AG04450 (cell line): Measurements from ENCODE around the gene ZNF443. TPM values are rescaled to one million over a fixed set of nuclear protein-coding genes. Genes with fewer than 3 reads are reported as not detected.
"Not testable (repeated sequence)": the region's sequence is repeated elsewhere in the genome, so short reads cannot be mapped to it uniquely, and the experiment has no call there.

Experiments
- CTCF ChIA-PET: fragments of 300-600, 350-600 bp; formaldehyde crosslinking; extraction: SDS; loops from one replicate; lab custom pipeline; 2022; ENCODE audit warnings: antibody characterized with exemption, inconsistent platforms; lab: Charles Lee
- POLR2A ChIA-PET: fragments of 350-600 bp; formaldehyde crosslinking; extraction: SDS; loops from one replicate; lab custom pipeline; 2021; ENCODE audit warnings: antibody characterized with exemption, inconsistent platforms; lab: Yijun Ruan, JAX
- DNase-seq: peaks from one replicate; pipeline ENCODE4 v3.0.0-alpha.2; 2011; ENCODE audit warnings: low read depth, low spot score
- H3K27ac ChIP-seq: one replicate; pipeline ENCODE4 v1.5.1; 2012; ENCODE audit warnings: low read depth, low read length, control low read depth
- H3K27me3 ChIP-seq: one replicate; pipeline ENCODE4 v1.6.0; 2012; ENCODE audit warnings: low read length; ENCODE audit not compliant: control insufficient read depth, insufficient read depth
- H3K4me3 ChIP-seq: 2 replicates; pipeline ENCODE4 v1.5.1; 2011; ENCODE audit warnings: mild to moderate bottlenecking, low read depth, low read length, control low read depth
- H3K9me3 ChIP-seq: 2 replicates; pipeline ENCODE4 v1.5.1; 2012; ENCODE audit warnings: low read length; ENCODE audit not compliant: control insufficient read depth, insufficient read depth
- CTCF ChIP-seq: IDR thresholded peaks from 2 replicates; pipeline ENCODE4 v1.5.1; 2011; ENCODE audit warnings: low read depth, low read length, control low read depth, inconsistent platforms
- polyA plus RNA-seq: library from polyadenylated mRNA; depleted of rRNA; stranded (reverse); fragments of >200 nt; gene quantifications from 2 replicates; pipeline ENCODE4 v1.2.3, GENCODE V29; 2011

ZNF443 gene
- polyA plus RNA-seq, 1 experiment, result 1.7 TPM

GRCh38 chr19:12430726-12431299 lies 10.0 kb downstream of the ZNF443 start:
- H3K27ac ChIP-seq, H3K9me3 ChIP-seq, POLR2A ChIA-PET, DNase-seq, CTCF ChIA-PET, H3K27me3 ChIP-seq, H3K4me3 ChIP-seq: not testable (repeated sequence)

- CTCF ChIA-PET, result no interaction called here
- Histone ChIP-seq H3K9me3 (peaks cover 11% of the 10 kb centered on the region), H3K27ac (no peak overlapping the region), H3K27me3 (no peaks in the 10 kb centered on the region), H3K4me3 (no peak overlapping the region)
- no peak for TF ChIP-seq CTCF
- POLR2A ChIA-PET, result no interaction called here
- DNase-seq, result no peak
Measured at GRCh38 chr19:12425888-12426274, 14.9 kb downstream of the ZNF443 start.

DNA sequence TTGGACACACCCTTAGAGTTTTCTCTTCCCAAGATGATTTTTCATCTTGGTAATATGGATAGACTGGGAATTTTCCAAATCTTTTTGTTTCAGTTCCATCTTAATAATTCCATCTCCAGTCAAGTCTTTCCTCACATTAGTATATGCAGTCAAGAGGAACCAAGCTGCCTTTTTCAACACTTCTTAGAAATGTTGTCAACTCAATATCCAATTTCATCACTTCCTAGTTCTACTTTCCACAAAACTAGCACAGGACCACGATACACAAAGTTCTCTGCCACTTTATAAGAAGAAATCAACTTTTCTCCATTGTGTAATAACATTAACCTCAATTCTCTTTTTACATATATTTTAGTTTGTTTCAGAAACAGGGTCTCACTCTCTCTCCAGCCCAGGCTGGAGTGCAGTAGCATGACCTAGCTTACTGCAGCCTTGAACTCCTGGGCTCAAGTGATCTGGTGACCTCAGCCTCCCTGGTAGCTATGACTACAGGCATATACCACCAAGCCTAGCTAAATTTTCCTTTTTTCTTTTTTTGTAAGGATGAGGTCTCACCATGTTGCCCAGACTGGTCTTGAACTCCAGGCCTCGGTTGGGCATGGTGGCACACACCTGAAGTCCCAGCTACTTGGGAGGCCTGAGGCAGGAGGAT lies 15.5 kb downstream of the ZNF443 start:
- CTCF ChIA-PET, result no interaction called here
- POLR2A ChIA-PET, result no interaction called here

GRCh38 chr19:12417273-12417672 lies 23.5 kb downstream of the ZNF443 start:
- H3K27me3 ChIP-seq, H3K27ac ChIP-seq, POLR2A ChIA-PET, DNase-seq, CTCF ChIA-PET, H3K4me3 ChIP-seq: not testable (repeated sequence)
- peaks cover 11% of the 10 kb centered on the region for H3K9me3 ChIP-seq

More for the DNA sequence above, 15.5 kb downstream of the ZNF443 start:
- TF ChIP-seq CTCF, result no peak
- Histone ChIP-seq H3K27ac (no peak overlapping the region), H3K9me3 (peaks cover 11% of the 10 kb centered on the region), H3K4me3 (no peak overlapping the region), H3K27me3 (no peaks in the 10 kb centered on the region)
- no peak for DNase-seq

DNA sequence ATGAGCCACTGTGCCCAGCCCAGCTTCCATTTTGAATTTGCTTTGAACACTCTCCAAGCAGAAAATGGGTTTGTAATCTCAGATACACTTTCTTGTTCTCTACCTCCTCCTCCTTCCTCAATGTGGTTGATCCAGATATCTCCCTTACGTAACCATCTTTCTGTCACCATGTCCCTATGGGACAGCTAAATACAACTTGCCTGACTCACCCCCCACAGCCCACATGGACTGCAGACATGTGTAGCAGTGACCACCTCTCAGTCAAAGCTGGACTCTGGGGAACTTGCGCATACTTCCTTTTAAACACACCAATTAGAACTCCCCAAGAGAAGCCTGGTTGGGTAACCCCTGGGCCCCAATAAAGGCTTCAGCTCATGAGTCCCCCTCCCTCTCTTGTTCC lies 28.9 kb downstream of the ZNF443 start:
- CTCF ChIA-PET, result no interaction called here
- no peak overlapping the region for H3K27ac ChIP-seq
- no peak overlapping the region for H3K4me3 ChIP-seq
- peaks cover 9% of the 10 kb centered on the region for H3K9me3 ChIP-seq
- H3K27me3 ChIP-seq, result no peaks in the 10 kb centered on the region
- DNase-seq, result no peak
- TF ChIP-seq CTCF, result no peak
- POLR2A ChIA-PET, result no interaction called here

DNA sequence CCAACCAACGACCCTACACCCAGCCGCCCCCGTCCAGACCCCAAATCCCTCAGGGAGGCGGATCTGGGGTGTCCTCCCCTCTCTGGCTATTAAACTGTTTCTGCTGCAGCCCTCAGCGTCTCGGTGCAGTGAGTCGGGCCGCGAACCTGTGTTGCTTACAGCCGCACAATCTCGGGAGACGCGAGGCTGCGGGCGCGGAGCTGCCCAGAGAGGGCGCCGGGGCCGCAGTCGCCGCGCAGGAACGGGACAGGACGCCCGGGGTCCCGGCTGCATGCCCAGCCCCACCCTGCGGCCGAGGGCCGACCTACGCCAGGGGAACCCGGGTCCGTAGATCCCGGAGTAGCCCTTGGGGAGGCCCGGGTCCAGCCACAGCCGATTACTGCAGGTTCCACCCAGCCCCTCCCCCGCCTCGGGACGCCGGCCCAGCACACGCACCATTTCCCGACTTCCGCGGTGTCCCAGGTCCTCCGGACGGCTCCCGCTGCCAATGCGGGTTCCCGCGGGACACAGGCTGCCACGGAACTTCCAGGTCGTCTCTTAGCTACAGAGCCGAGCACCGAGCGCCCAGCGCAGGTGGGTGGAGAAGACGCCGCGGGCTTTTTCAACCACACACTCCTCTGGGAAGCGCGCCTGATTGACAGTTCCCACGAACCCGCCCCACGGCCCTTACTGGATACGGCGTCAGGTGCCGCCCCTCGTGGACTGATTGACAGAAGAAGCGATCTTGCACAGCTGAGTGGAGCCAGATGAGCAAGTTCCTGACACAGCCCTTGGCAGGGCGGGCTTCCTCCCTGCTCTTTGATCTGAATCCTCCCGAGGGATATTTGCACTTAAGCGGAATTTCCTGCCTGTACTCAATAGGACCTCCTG lies 40.0 kb downstream of the ZNF443 start, which contains the start of gene ZNF799:
TSS of gene ZNF799 (minus strand) at position 639 of the 870 bp plus-strand sequence. CDS start at position 438, 201 bp downstream.
- Histone ChIP-seq H3K4me3 (peak within 1 kb of the TSS; percentile 80), H3K27ac (peak within 1 kb of the TSS; percentile 21), H3K27me3 (no peaks in the 10 kb centered on the region), H3K9me3 (no peaks in the 10 kb centered on the region)
- DNase-seq, result peak; percentile 79
- ChIA-PET POLR2A (interaction anchor here (0.7 to 0.8 kb wide), 3 partner anchors 35 to 237 kb away, joined by 3 to 10 read pairs (median 4); partner anchors contain the start of genes ZNF442 and ZNF709), CTCF (no interaction called here)
- TF ChIP-seq CTCF, result no peak

- CTCF ChIA-PET, result interaction anchor here (0.9 kb wide), 1 partner anchor 39 kb away, joined by 5 read pairs; no protein-coding TSS in a partner anchor
- not testable (repeated sequence) for H3K27me3 ChIP-seq, H3K9me3 ChIP-seq, DNase-seq
- peak overlapping the region; percentile 80 for H3K4me3 ChIP-seq
- peak overlapping the region; percentile 21 for H3K27ac ChIP-seq
- POLR2A ChIA-PET, result interaction anchor here (0.8 kb wide), 1 partner anchor 35 kb away, joined by 4 read pairs; the partner anchor contains the start of gene ZNF442
Measured at GRCh38 chr19:12399901-12400632, 40.8 kb downstream of the ZNF443 start.
